Hepatocyte (in vitro differentiated cells): ENCODE data around the gene C6orf15.

Experiments used
- EZH2 ChIP-seq: fragments of 200-600 bp; sonication (generic); IDR thresholded peaks from 2 replicates; pipeline ENCODE4 v1.6.1; 2016; ENCODE audit warnings: antibody characterized with exemption, mild to moderate bottlenecking, borderline replicate concordance
- EZH2phosphoT487 ChIP-seq: fragments of 200-600 bp; sonication (generic); IDR thresholded peaks from one replicate; pipeline ENCODE4 v1.6.1; 2018; ENCODE audit warnings: antibody characterized with exemption, mild to moderate bottlenecking, low read depth, moderate library complexity; ENCODE audit not compliant: unreplicated experiment, severe bottlenecking
- TF ChIP-seq, protein P1 (sequence below): fragments of 200-600 bp; sonication (generic); IDR thresholded peaks from 2 replicates; pipeline ENCODE4 v1.5.1; 2016; ENCODE audit warnings: antibody characterized with exemption, mild to moderate bottlenecking; ENCODE audit not compliant: poor library complexity

- TF ChIP-seq, protein P1, sequence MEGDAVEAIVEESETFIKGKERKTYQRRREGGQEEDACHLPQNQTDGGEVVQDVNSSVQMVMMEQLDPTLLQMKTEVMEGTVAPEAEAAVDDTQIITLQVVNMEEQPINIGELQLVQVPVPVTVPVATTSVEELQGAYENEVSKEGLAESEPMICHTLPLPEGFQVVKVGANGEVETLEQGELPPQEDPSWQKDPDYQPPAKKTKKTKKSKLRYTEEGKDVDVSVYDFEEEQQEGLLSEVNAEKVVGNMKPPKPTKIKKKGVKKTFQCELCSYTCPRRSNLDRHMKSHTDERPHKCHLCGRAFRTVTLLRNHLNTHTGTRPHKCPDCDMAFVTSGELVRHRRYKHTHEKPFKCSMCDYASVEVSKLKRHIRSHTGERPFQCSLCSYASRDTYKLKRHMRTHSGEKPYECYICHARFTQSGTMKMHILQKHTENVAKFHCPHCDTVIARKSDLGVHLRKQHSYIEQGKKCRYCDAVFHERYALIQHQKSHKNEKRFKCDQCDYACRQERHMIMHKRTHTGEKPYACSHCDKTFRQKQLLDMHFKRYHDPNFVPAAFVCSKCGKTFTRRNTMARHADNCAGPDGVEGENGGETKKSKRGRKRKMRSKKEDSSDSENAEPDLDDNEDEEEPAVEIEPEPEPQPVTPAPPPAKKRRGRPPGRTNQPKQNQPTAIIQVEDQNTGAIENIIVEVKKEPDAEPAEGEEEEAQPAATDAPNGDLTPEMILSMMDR: no peak
- TF ChIP-seq EZH2 (no peak), EZH2phosphoT487 (no peak)
These were observed 26.6 kb upstream of the C6orf15 start, which contains the start of gene PSORS1C2 for GRCh38 chr6:31138982-31139381.
